ENCODE data around the gene SF3B3.

- TF ChIP-seq, protein P1, sequence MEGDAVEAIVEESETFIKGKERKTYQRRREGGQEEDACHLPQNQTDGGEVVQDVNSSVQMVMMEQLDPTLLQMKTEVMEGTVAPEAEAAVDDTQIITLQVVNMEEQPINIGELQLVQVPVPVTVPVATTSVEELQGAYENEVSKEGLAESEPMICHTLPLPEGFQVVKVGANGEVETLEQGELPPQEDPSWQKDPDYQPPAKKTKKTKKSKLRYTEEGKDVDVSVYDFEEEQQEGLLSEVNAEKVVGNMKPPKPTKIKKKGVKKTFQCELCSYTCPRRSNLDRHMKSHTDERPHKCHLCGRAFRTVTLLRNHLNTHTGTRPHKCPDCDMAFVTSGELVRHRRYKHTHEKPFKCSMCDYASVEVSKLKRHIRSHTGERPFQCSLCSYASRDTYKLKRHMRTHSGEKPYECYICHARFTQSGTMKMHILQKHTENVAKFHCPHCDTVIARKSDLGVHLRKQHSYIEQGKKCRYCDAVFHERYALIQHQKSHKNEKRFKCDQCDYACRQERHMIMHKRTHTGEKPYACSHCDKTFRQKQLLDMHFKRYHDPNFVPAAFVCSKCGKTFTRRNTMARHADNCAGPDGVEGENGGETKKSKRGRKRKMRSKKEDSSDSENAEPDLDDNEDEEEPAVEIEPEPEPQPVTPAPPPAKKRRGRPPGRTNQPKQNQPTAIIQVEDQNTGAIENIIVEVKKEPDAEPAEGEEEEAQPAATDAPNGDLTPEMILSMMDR (IDR thresholded peaks at IDR 0.05): no peak
- TF ChIP-seq EZH2 (IDR thresholded peaks at IDR 0.05) (no peak), EZH2phosphoT487 (IDR thresholded peaks at IDR 0.05) (no peak)
Measured at GRCh38 chr16:70510216-70510615, 13.4 kb upstream of the SF3B3 start.
